ENCODE measurements around the gene FCHO2.
"Not testable (repeated sequence)": the region's sequence is repeated elsewhere in the genome, so short reads cannot be mapped to it uniquely, and the experiment has no call there.

The FCHO2 gene

GRCh38 chr5:72956324-72957140 lies 691 bp downstream of the FCHO2 start:
- no peak for DNase-seq

GRCh38 chr5:72957337-72957736 lies 1.5 kb downstream of the FCHO2 start:
- no peak for DNase-seq

- DNase-seq, result no peak
Observed at GRCh38 chr5:72959257-72959656, 3.4 kb downstream of the FCHO2 start.

GRCh38 chr5:72974481-72974880 lies 18.6 kb downstream of the FCHO2 start:
- DNase-seq, result not testable (repeated sequence)

- not testable (repeated sequence) for DNase-seq
Observed at GRCh38 chr5:72976810-72977209, 21.0 kb downstream of the FCHO2 start.

- DNase-seq, result no peak
Observed at GRCh38 chr5:72985719-72986118, 29.9 kb downstream of the FCHO2 start.

- no peak for DNase-seq
Observed at GRCh38 chr5:72988769-72989168, 32.9 kb downstream of the FCHO2 start.

GRCh38 chr5:72991394-72991793 lies 35.6 kb downstream of the FCHO2 start:
- no peak for DNase-seq

GRCh38 chr5:72994578-72994977 lies 38.7 kb downstream of the FCHO2 start:
- no peak for DNase-seq

GRCh38 chr5:72996632-72997031 lies 40.8 kb downstream of the FCHO2 start:
- DNase-seq, result no peak

GRCh38 chr5:72999916-73000315 lies 44.1 kb downstream of the FCHO2 start:
- DNase-seq, result no peak

- no peak for DNase-seq
Observed at GRCh38 chr5:73005886-73006285, 50.0 kb downstream of the FCHO2 start.

- no peak for DNase-seq
Observed at GRCh38 chr5:73007051-73007450, 51.2 kb downstream of the FCHO2 start.

- no peak for DNase-seq
Observed at GRCh38 chr5:73008831-73009230, 53.0 kb downstream of the FCHO2 start.

- not testable (repeated sequence) for DNase-seq
Observed at GRCh38 chr5:73011612-73012011, 55.8 kb downstream of the FCHO2 start.

GRCh38 chr5:73018892-73019291 lies 63.1 kb downstream of the FCHO2 start:
- DNase-seq, result no peak

- no peak for DNase-seq
Observed at GRCh38 chr5:73019766-73020165, 63.9 kb downstream of the FCHO2 start.

GRCh38 chr5:73022471-73023169 lies 66.8 kb downstream of the FCHO2 start:
- DNase-seq, result no peak

- not testable (repeated sequence) for DNase-seq
Observed at GRCh38 chr5:73024946-73025544, 69.2 kb downstream of the FCHO2 start.

- no peak for DNase-seq
Observed at GRCh38 chr5:73027361-73027760, 71.5 kb downstream of the FCHO2 start.

- no peak for DNase-seq
Observed at GRCh38 chr5:73027816-73028215, 72.0 kb downstream of the FCHO2 start.

GRCh38 chr5:73028991-73029595 lies 73.3 kb downstream of the FCHO2 start:
- no peak for DNase-seq

- no peak for DNase-seq
Observed at GRCh38 chr5:73030531-73030930, 74.7 kb downstream of the FCHO2 start.

GRCh38 chr5:73030995-73031394 lies 75.2 kb downstream of the FCHO2 start:
- DNase-seq, result no peak
